Smooth muscle cell (in vitro differentiated cells): ENCODE measurements around the gene RPL36. TPM values are rescaled to one million over a fixed set of nuclear protein-coding genes. Genes with fewer than 3 reads are reported as not detected.

Source experiments
- DNase-seq: peaks from one replicate; lab custom pipeline; 2025; ENCODE audit not compliant: unreplicated experiment; lab: John Stamatoyannopoulos, UW
- H2AFZ ChIP-seq: fragments of 200-600 bp; sonication (generic); 2 replicates; pipeline ENCODE4 v1.6.0; 2016; ENCODE audit warnings: antibody characterized with exemption, low read depth, mild to moderate bottlenecking
- H3F3A ChIP-seq: fragments of 200-600 bp; sonication (generic); 2 replicates; pipeline ENCODE4 v1.6.0; 2017; ENCODE audit warnings: antibody characterized with exemption, low read depth
- H3K27ac ChIP-seq: fragments of 200-600 bp; sonication (generic); 2 replicates; pipeline ENCODE4 v1.5.1; 2016; ENCODE audit warnings: low read depth, mild to moderate bottlenecking
- H3K27me3 ChIP-seq: fragments of 200-600 bp; sonication (generic); 2 replicates; pipeline ENCODE4 v1.6.1; 2016; ENCODE audit warnings: low read depth, mild to moderate bottlenecking
- H3K36me3 ChIP-seq: fragments of 200-600 bp; sonication (generic); 2 replicates; pipeline ENCODE4 v1.5.1; 2016; ENCODE audit warnings: low read depth
- H3K4me1 ChIP-seq: fragments of 200-600 bp; sonication (generic); 2 replicates; pipeline ENCODE4 v1.5.1; 2016; ENCODE audit warnings: low read depth
- H3K4me2 ChIP-seq: fragments of 200-600 bp; sonication (generic); 2 replicates; pipeline ENCODE4 v1.6.0; 2016; ENCODE audit warnings: mild to moderate bottlenecking
- H3K4me3 ChIP-seq: fragments of 200-600 bp; sonication (generic); 2 replicates; pipeline ENCODE4 v1.5.1; 2016; ENCODE audit warnings: mild to moderate bottlenecking
- H3K79me2 ChIP-seq: fragments of 200-600 bp; sonication (generic); 2 replicates; pipeline ENCODE4 v1.6.0; 2016; ENCODE audit warnings: low read depth, mild to moderate bottlenecking
- H3K9ac ChIP-seq: fragments of 200-600 bp; sonication (generic); 2 replicates; pipeline ENCODE4 v1.6.0; 2016; ENCODE audit warnings: low read depth
- H3K9me3 ChIP-seq: fragments of 200-600 bp; sonication (generic); replicated peaks from 2 replicates; pipeline ENCODE4 v1.5.1; 2016; ENCODE audit warnings: low read depth
- H4K20me1 ChIP-seq: fragments of 200-600 bp; sonication (generic); 2 replicates; pipeline ENCODE4 v1.6.0; 2016; ENCODE audit warnings: low read depth
- WGBS: methylation state at CpG from one replicate; pipeline ENCODE4 v1.1.7; 2016; ENCODE audit warnings: low lambda C conversion rate; 5-methylcytosine and 5-hydroxymethylcytosine counted together
- polyA plus RNA-seq: library from polyadenylated mRNA; unstranded; fragments of >200 nt; fragmentation: Nextera tagmentation; extraction: Ambion mirVana; gene quantifications from 2 replicates; pipeline ENCODE4 v1.2.1, GENCODE V29; 2016
- total RNA-seq: library from RNA; depleted of rRNA; stranded (reverse); fragments of >200 nt; gene quantifications from 2 replicates; pipeline ENCODE4 v1.2.3, GENCODE V29; 2014
- TF ChIP-seq, protein P1 (sequence below): fragments of 200-600 bp; sonication (generic); IDR thresholded peaks from 2 replicates; pipeline ENCODE4 v1.5.1; 2017; ENCODE audit warnings: borderline replicate concordance, mild to moderate bottlenecking, antibody characterized with exemption; ENCODE audit not compliant: insufficient read depth, poor library complexity, severe bottlenecking

RPL36 gene
- total and polyA plus RNA-seq, 2 experiments from 2014 or later = 641 to 1,079 TPM

GRCh38 chr19:5674714-5675113, 15.4 kb upstream of the RPL36 start:
- H3K9me3 ChIP-seq = no peaks in the 10 kb centered on the region
- no peaks in the 10 kb centered on the region for H4K20me1 ChIP-seq
- H3K79me2 ChIP-seq = peaks cover 8% of the 10 kb centered on the region
- no peak overlapping the region for H2AFZ ChIP-seq
- DNase-seq = no peak
- no peak overlapping the region for H3K4me3 ChIP-seq
- no peak overlapping the region for H3K4me2 ChIP-seq
- no peaks in the 10 kb centered on the region for H3K4me1 ChIP-seq
- H3K36me3 ChIP-seq = no peaks in the 10 kb centered on the region
- no peak overlapping the region for H3K27ac ChIP-seq
- no peaks in the 10 kb centered on the region for H3K27me3 ChIP-seq
- H3F3A ChIP-seq = no peaks in the 10 kb centered on the region
- whole genome bisulfite sequencing = 91% methylated on average over 5 of the region's 5 CpGs
- H3K9ac ChIP-seq = no peak overlapping the region
- TF ChIP-seq, protein P1, sequence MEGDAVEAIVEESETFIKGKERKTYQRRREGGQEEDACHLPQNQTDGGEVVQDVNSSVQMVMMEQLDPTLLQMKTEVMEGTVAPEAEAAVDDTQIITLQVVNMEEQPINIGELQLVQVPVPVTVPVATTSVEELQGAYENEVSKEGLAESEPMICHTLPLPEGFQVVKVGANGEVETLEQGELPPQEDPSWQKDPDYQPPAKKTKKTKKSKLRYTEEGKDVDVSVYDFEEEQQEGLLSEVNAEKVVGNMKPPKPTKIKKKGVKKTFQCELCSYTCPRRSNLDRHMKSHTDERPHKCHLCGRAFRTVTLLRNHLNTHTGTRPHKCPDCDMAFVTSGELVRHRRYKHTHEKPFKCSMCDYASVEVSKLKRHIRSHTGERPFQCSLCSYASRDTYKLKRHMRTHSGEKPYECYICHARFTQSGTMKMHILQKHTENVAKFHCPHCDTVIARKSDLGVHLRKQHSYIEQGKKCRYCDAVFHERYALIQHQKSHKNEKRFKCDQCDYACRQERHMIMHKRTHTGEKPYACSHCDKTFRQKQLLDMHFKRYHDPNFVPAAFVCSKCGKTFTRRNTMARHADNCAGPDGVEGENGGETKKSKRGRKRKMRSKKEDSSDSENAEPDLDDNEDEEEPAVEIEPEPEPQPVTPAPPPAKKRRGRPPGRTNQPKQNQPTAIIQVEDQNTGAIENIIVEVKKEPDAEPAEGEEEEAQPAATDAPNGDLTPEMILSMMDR = no peak

- DNase-seq = no peak
- Histone ChIP-seq H3K79me2 (peaks cover 10% of the 10 kb centered on the region), H3K9ac (no peak overlapping the region), H3K36me3 (no peaks in the 10 kb centered on the region), H3K27me3 (no peaks in the 10 kb centered on the region), H3K4me2 (no peak overlapping the region), H3K9me3 (no peaks in the 10 kb centered on the region), H4K20me1 (no peaks in the 10 kb centered on the region), H3K4me1 (no peaks in the 10 kb centered on the region), H3K4me3 (no peak overlapping the region), H3K27ac (no peak overlapping the region), H2AFZ (no peak overlapping the region), H3F3A (no peaks in the 10 kb centered on the region)
- 93% methylated on average over 14 of the region's 17 CpGs for WGBS
- TF ChIP-seq, protein P1 = no peak
Observed at GRCh38 chr19:5676105-5676771, 13.9 kb upstream of the RPL36 start.

- DNase-seq = no peak
- 92% methylated on average over 12 of the region's 13 CpGs for WGBS
- Histone ChIP-seq H3K27me3 (no peaks in the 10 kb centered on the region), H3K27ac (no peak overlapping the region), H3K4me2 (no peak overlapping the region), H3K9ac (no peak overlapping the region), H3K36me3 (no peaks in the 10 kb centered on the region), H3K4me1 (no peaks in the 10 kb centered on the region), H3K9me3 (no peaks in the 10 kb centered on the region), H4K20me1 (no peaks in the 10 kb centered on the region), H3K79me2 (peaks cover 10% of the 10 kb centered on the region), H2AFZ (no peak overlapping the region), H3F3A (no peaks in the 10 kb centered on the region), H3K4me3 (no peak overlapping the region)
- TF ChIP-seq, protein P1 = no peak
Observed at GRCh38 chr19:5676772-5677105, 13.4 kb upstream of the RPL36 start.

DNA sequence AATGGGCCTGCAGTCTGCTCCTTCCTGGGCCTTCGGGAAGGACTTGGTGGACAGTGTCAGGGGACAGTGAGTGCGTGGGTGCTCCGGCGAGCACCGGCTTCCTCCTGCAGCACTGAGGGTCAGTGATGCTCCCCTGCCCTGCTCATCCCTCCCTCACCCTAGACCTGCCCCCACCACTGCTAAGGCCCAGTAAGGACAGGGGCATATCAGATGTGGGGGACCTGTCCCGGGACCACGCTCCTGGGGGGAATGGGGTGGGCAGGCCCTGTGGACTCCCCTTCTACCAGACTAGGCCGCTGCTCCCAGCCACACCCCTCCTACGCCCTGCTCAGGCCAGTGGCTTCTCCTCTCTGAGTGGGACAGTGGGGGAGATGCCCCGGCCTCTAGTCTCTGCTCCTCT, 13.0 kb upstream of the RPL36 start:
- no peak overlapping the region for H2AFZ ChIP-seq

More for the DNA sequence above, 13.0 kb upstream of the RPL36 start:
- no peaks in the 10 kb centered on the region for H3F3A ChIP-seq
- H3K9ac ChIP-seq = no peak overlapping the region
- WGBS = 96% methylated on average over 10 of the region's 10 CpGs
- no peak overlapping the region for H3K4me3 ChIP-seq
- H3K4me1 ChIP-seq = no peaks in the 10 kb centered on the region
- no peaks in the 10 kb centered on the region for H3K9me3 ChIP-seq
- no peaks in the 10 kb centered on the region for H4K20me1 ChIP-seq
- H3K27me3 ChIP-seq = no peaks in the 10 kb centered on the region
- no peak for DNase-seq
- H3K36me3 ChIP-seq = no peaks in the 10 kb centered on the region
- peaks cover 10% of the 10 kb centered on the region for H3K79me2 ChIP-seq
- no peak overlapping the region for H3K27ac ChIP-seq
- TF ChIP-seq, protein P1 = no peak
- H3K4me2 ChIP-seq = no peak overlapping the region
